ENCODE data around the gene SMIM9. TPM values are rescaled to one million over a fixed set of nuclear protein-coding genes. Genes with fewer than 3 reads are reported as not detected.

SMIM9 gene
- total RNA-seq, 1 experiment from 2014 or later, result not detected

- TF ChIP-seq FOXP4 (CRISPR knock-in tag; IDR thresholded peaks at IDR 0.05), result no peak
- TF ChIP-seq ZBTB43 (CRISPR knock-in tag; IDR thresholded peaks at IDR 0.05), result no peak
- no peak for TF ChIP-seq ZNF138 (CRISPR knock-in tag; conservative IDR thresholded peaks at IDR 0.05)
- no peak for TF ChIP-seq NR1H2 (CRISPR knock-in tag; IDR thresholded peaks at IDR 0.05)
Observed at GRCh38 chrX:154774622-154775021, 59.8 kb downstream of the SMIM9 start (continued).

Other genes starting within 250 kb of the SMIM9 start
- gene CTAG1A, start 249.5 kb downstream of the SMIM9 start, total RNA-seq (2021), result not detected in 3 replicates
- not detected in 3 replicates for gene CTAG1B, start 215.4 kb downstream of the SMIM9 start, total RNA-seq (2021)
- not detected in 3 replicates for gene CTAG2, start 181.1 kb downstream of the SMIM9 start, total RNA-seq (2021)
- 0.66 to 1.0 TPM (median 0.72 TPM) in 3 replicates for gene GAB3, start 83.6 kb downstream of the SMIM9 start, total RNA-seq (2021)
- gene DKC1, start 71.8 kb downstream of the SMIM9 start, total RNA-seq (2021), result 108 to 123 TPM (median 112 TPM) in 3 replicates
- 14.3 to 15.8 TPM (median 14.7 TPM) in 3 replicates for gene MPP1, start 29.2 kb downstream of the SMIM9 start, total RNA-seq (2021)
- gene F8A1, start 51.7 kb upstream of the SMIM9 start, total RNA-seq (2021), result 26.8 to 30.2 TPM (median 28.7 TPM) in 3 replicates
- 1.6 to 2.6 TPM (median 2.2 TPM) in 3 replicates for gene F8, start 188.1 kb upstream of the SMIM9 start, total RNA-seq (2021)
- gene FUNDC2, start 192.2 kb upstream of the SMIM9 start, total RNA-seq (2021), result 60.7 to 79.5 TPM (median 73.8 TPM) in 3 replicates
- gene CMC4, start 236.5 kb upstream of the SMIM9 start, total RNA-seq (2021), result 3.0 to 6.4 TPM (median 5.9 TPM) in 3 replicates
- gene MTCP1, start 236.5 kb upstream of the SMIM9 start, total RNA-seq (2021), result 8.6 to 12.8 TPM (median 10.1 TPM) in 3 replicates
- 18.5 to 19.6 TPM (median 19.4 TPM) in 3 replicates for gene BRCC3, start 236.8 kb upstream of the SMIM9 start, total RNA-seq (2021)